A375 (cell line): ENCODE results near the gene HADHB. TPM values are rescaled to one million over a fixed set of nuclear protein-coding genes. Genes with fewer than 3 reads are reported as not detected.

ENCODE experiments used
- total RNA-seq: library from RNA; depleted of rRNA; stranded (reverse); fragments of >200 nt; shearing (Covaris generic); gene quantifications from 2 replicates; pipeline ENCODE4 v1.2.3, GENCODE V29; 2014; rRNA removed

HADHB gene
- 60.5 and 60.7 TPM in 2 replicates for total RNA-seq

DNA sequence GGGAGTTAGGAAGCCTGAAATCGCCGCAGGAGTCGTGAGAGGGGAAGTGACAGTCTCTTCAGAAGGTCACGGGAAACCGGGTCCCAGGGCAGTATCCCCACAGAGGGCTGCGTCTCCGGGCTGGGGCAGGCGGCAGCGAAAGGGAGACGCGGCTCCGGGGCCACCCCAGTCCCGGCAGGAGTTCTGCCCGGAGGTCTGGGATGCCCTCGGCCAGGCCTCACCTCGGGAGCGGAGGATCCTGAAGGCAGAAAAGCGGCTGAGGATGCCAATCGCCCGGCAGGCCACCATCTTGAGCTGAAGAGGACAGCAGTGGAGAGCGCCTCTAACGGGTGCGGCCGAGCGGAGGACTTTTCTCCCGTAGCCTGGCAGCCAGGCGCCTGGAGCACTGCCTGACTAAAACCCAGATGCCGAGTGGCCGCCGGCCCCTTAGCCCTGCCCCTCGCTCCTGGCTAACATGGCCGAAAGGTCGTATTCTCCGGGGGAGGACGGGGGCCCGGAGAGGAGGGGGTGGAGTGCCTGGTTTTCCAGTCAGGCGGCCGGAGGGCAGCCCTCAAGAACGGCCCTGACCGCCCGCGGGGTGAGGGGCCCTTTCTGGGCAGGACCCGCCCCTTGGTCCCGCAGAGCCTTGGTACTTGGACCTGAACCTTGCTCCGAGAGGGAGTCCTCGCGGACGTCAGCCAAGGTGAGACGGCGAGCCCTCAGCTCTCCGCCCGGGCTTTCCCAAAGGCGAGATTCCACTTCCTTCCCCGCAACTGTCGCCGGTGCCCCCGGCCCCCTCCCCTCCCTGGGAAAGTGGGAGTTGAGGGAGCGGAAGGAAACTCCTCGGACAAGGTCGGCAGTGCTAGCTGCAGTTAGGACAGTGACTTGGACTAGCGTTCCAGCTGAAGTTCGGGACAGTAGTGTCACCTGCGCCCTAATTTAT lies at the start of gene HADHB, which contains the start of gene HADHA:
HADHB (plus strand) TSS at position 631 of the 922 bp plus-strand sequence. CDS start 9,316 bp downstream, outside the sequence.
HADHA (minus strand) TSS at position 324 of the 922 bp plus-strand sequence; CDS start at position 288, 36 bp downstream.

Other genes starting within 250 kb of the HADHB start
- gene RAB10, start 210.9 kb upstream of the HADHB start, total RNA-seq: 131 and 155 TPM in 2 replicates
- gene GAREM2, start 71.9 kb upstream of the HADHB start, total RNA-seq: 2.4 and 3.5 TPM in 2 replicates
- gene HADHA, start 307 bp upstream of the HADHB start, total RNA-seq: 113 and 127 TPM in 2 replicates
- gene SELENOI, start 101.2 kb downstream of the HADHB start, total RNA-seq: 23.8 and 30.5 TPM in 2 replicates
- gene ADGRF3, start 101.8 kb downstream of the HADHB start, total RNA-seq: 2.1 TPM in 1 of 2 replicates, not detected in the other
- not detected in 2 replicates for gene DRC1, start 157.0 kb downstream of the HADHB start, total RNA-seq
- not detected in 2 replicates for gene OTOF, start 233.2 kb downstream of the HADHB start, total RNA-seq